HepG2 (cell line): ENCODE results near the gene CSTF1. TPM values are rescaled to one million over a fixed set of nuclear protein-coding genes. Genes with fewer than 3 reads are reported as not detected.

ENCODE experiments used
- ATAC-seq: fragments of 200-7000 bp; cut with Tn5 transposase; 3 replicates; pipeline ENCODE4 v1.9.1; 2020; ENCODE audit warnings: mild to moderate bottlenecking, moderate library complexity
- BruUV-seq: library from RNA; stranded (reverse); fragments of 400-500 nt; replicated peaks from 2 replicates; lab custom pipeline; 2021; lab: Mats Ljungman, UMichigan
- CTCF ChIA-PET: fragments of 300-600 bp; formaldehyde crosslinking; extraction: SDS; loops from one replicate; lab custom pipeline; 2021; ENCODE audit warnings: low total read pairs, inconsistent platforms, low intra/inter-chr PET ratio; lab: Yijun Ruan, JAX
- POLR2A ChIA-PET: fragments of 350-600 bp; sonication (Branson Sonifier 250); formaldehyde crosslinking; loops from one replicate; lab custom pipeline; 2020; ENCODE audit warnings: antibody characterized with exemption, inconsistent platforms; lab: Yijun Ruan, JAX
- DNase-seq: peaks from one replicate; pipeline ENCODE4 v3.0.0-alpha.2; 2015; ENCODE audit warnings: low spot score
- FAIRE-seq: peaks from 3 replicates; lab custom pipeline; 2011; peaks lifted over from hg19 to GRCh38; lab: Jason Lieb, UNC
- H2AFZ ChIP-seq: one replicate; pipeline ENCODE4 v1.6.1; 2011; ENCODE audit warnings: low read length, inconsistent platforms
- H3K27ac ChIP-seq: fragments of 300-600 bp; 3 replicates; pipeline ENCODE4 v1.8.0; 2011; ENCODE audit warnings: mixed run types, mild to moderate bottlenecking, mixed read lengths, low read length, inconsistent platforms; ENCODE audit not compliant: insufficient read depth; ENCODE audit errors: extremely low read length
- H3K27me3 ChIP-seq, 2 experiments: fragments of 200-600 bp in 1 of 2; 2 replicates in 1 of 2; 3 replicates in 1 of 2; pipeline versions ENCODE4 v1.6.0 to v1.8.0; 2011; ENCODE audit warnings: low read length in 2 of 2, mild to moderate bottlenecking in 2 of 2, moderate library complexity in 2 of 2, inconsistent platforms in 1 of 2; ENCODE audit not compliant: insufficient read depth in 2 of 2, control insufficient read depth in 1 of 2
- H3K36me3 ChIP-seq, 2 experiments: fragments of 200-600 bp in 1 of 2; replicated peaks in 1 of 2; 2 replicates in 1 of 2; 3 replicates in 1 of 2; pipeline versions ENCODE4 v1.5.1 to v1.8.0; 2011; ENCODE audit warnings: low read length in 2 of 2, inconsistent platforms in 1 of 2; ENCODE audit not compliant: insufficient read depth in 2 of 2, control insufficient read depth in 1 of 2
- H3K4me1 ChIP-seq: 2 replicates; pipeline ENCODE4 v1.5.1; 2012; ENCODE audit warnings: low read length, inconsistent platforms; ENCODE audit not compliant: insufficient read depth
- H3K4me2 ChIP-seq: 2 replicates; pipeline ENCODE4 v1.6.0; 2011; ENCODE audit warnings: low read depth, low read length, inconsistent platforms
- H3K4me3 ChIP-seq, 3 experiments: fragments of 200-600 bp in 1 of 3; sonication (generic), shearing (Covaris generic) in 1 of 3; replicated peaks in 1 of 3; 2 replicates each; pipeline ENCODE4 v1.5.1; 2011 to 2016; ENCODE audit warnings: low read length in 3 of 3, inconsistent platforms in 2 of 3, low read depth in 2 of 3, mild to moderate bottlenecking in 2 of 3, control low read depth in 1 of 3, mixed read lengths in 1 of 3; ENCODE audit not compliant: insufficient read depth in 1 of 3
- H3K79me2 ChIP-seq: one replicate; pipeline ENCODE4 v1.6.1; 2011; ENCODE audit warnings: low read length, inconsistent platforms; ENCODE audit not compliant: insufficient read depth
- H3K9ac ChIP-seq: 2 replicates; pipeline ENCODE4 v1.6.0; 2011; ENCODE audit warnings: mild to moderate bottlenecking, low read depth, low read length, inconsistent platforms; ENCODE audit not compliant: insufficient read depth
- H3K9me3 ChIP-seq: 2 replicates; pipeline ENCODE4 v1.5.1; 2012; ENCODE audit warnings: mild to moderate bottlenecking, low read length
- H4K20me1 ChIP-seq: 2 replicates; pipeline ENCODE4 v1.6.0; 2011; ENCODE audit warnings: inconsistent platforms, mild to moderate bottlenecking, low read length, moderate library complexity; ENCODE audit not compliant: insufficient read depth
- CTCF ChIP-seq: sonication (generic); formaldehyde crosslinking; IDR thresholded peaks from 2 replicates; pipeline ENCODE4 v1.5.0; 2020; ENCODE audit warnings: mild to moderate bottlenecking, missing genetic modification reagents, moderate library complexity
- ETV5 ChIP-seq: IDR thresholded peaks from 2 replicates; pipeline ENCODE4 v1.6.1; 2018; ENCODE audit warnings: missing biosample characterization, missing genetic modification reagents, inconsistent platforms, borderline replicate concordance
- FOXM1 ChIP-seq: sonication (generic); formaldehyde crosslinking; IDR thresholded peaks from 2 replicates; pipeline ENCODE4 v1.5.0; 2020; ENCODE audit warnings: missing genetic modification reagents
- POGZ ChIP-seq: sonication (generic); formaldehyde crosslinking; IDR thresholded peaks from 2 replicates; pipeline ENCODE4 v1.4.0; 2020; ENCODE audit warnings: mild to moderate bottlenecking, missing genetic modification reagents
- RBAK ChIP-seq: sonication (generic); formaldehyde crosslinking; IDR thresholded peaks from 2 replicates; pipeline ENCODE4 v1.5.1; 2020; ENCODE audit warnings: mild to moderate bottlenecking, missing genetic modification reagents
- SIN3B ChIP-seq: fragments of 150-350 bp; IDR thresholded peaks from 2 replicates; pipeline ENCODE4 v1.6.1; 2014; ENCODE audit warnings: low read length
- SMAD9 ChIP-seq: sonication (generic); formaldehyde crosslinking; IDR thresholded peaks from 2 replicates; pipeline ENCODE4 v1.5.1; 2020; ENCODE audit warnings: mild to moderate bottlenecking, missing genetic modification reagents
- ZBTB20 ChIP-seq: sonication (generic); formaldehyde crosslinking; IDR thresholded peaks from 2 replicates; pipeline ENCODE4 v1.8.1; 2023; ENCODE audit warnings: missing genetic modification reagents, low read depth, mild to moderate bottlenecking, borderline replicate concordance
- ZNF383 ChIP-seq: sonication (generic); formaldehyde crosslinking; IDR thresholded peaks from 2 replicates; pipeline ENCODE4 v1.4.0; 2020; ENCODE audit warnings: missing genetic modification reagents, mild to moderate bottlenecking, borderline replicate concordance
- ZNF546 ChIP-seq: sonication (generic); formaldehyde crosslinking; conservative IDR thresholded peaks from 2 replicates; pipeline ENCODE4 v1.8.1; 2023; ENCODE audit warnings: mild to moderate bottlenecking, missing genetic modification reagents
- ZNF749 ChIP-seq: sonication (generic); formaldehyde crosslinking; IDR thresholded peaks from 2 replicates; pipeline ENCODE4 v1.8.0; 2022; ENCODE audit warnings: mild to moderate bottlenecking, missing genetic modification reagents, moderate library complexity, borderline replicate concordance
- ZNF850 ChIP-seq: sonication (generic); formaldehyde crosslinking; conservative IDR thresholded peaks from 2 replicates; pipeline ENCODE4 v1.9.0; 2021; ENCODE audit warnings: mild to moderate bottlenecking, missing genetic modification reagents
- WGBS: methylation state at CpG from one replicate; pipeline ENCODE4 v1.1.6; 2017; ENCODE audit warnings: low lambda C conversion rate; 5-methylcytosine and 5-hydroxymethylcytosine counted together
- in situ Hi-C: cut with HindIII; loops from 2 replicates; pipeline ENCODE4 v1.10.0; 2017; ENCODE audit warnings: low pct_unique_long_range_greater_than_20kb; ENCODE audit not compliant: extremely low pct_ligation_motif_present
- intact Hi-C: fragments of 100-400 bp; cut with micrococcal nuclease; formaldehyde crosslinking; loops from one replicate; pipeline ENCODE4 v1.10.0; 2022; ENCODE audit not compliant: unreplicated experiment
- polyA plus RNA-seq, 8 experiments: library from polyadenylated mRNA; depleted of rRNA in 3 of 8; stranded (reverse) in 7 of 8; unstranded in 1 of 8; fragments of >200 nt; fragmentation: Illumina TruSeq in 4 of 8; extraction: Trizol in 4 of 8; gene quantifications; 2 replicates each; pipeline versions ENCODE4 v1.2.1 to v1.2.3, GENCODE V29; 2011 to 2016; ENCODE audit warnings: low read depth in 4 of 8, missing spikeins in 1 of 8, mixed read lengths in 1 of 8; ENCODE audit not compliant: insufficient read depth in 1 of 8
- total RNA-seq, 5 experiments: library from RNA; depleted of rRNA; stranded (reverse); fragments of >200 nt; fragmentation: Illumina TruSeq; extraction: Trizol; gene quantifications; 2 replicates each; pipeline ENCODE4 v1.2.3, GENCODE V29; 2016; ENCODE audit warnings: low read depth in 1 of 5
- TF ChIP-seq, protein P1 (sequence below): sonication (generic); formaldehyde crosslinking; IDR thresholded peaks from 2 replicates; pipeline ENCODE4 v1.8.0; 2022; ENCODE audit warnings: missing genetic modification reagents, mild to moderate bottlenecking, borderline replicate concordance
- TF ChIP-seq, protein P2 (sequence below): sonication (generic); formaldehyde crosslinking; IDR thresholded peaks from 2 replicates; pipeline ENCODE4 v1.4.0; 2020; ENCODE audit warnings: missing genetic modification reagents
- TF ChIP-seq, protein P3 (sequence below): sonication (generic); formaldehyde crosslinking; IDR thresholded peaks from 2 replicates; pipeline ENCODE4 v1.9.0; 2022; ENCODE audit warnings: missing genetic modification reagents, mild to moderate bottlenecking, borderline replicate concordance

Gene CSTF1
- total and polyA plus RNA-seq, 2 of the 13 experiments (the other 11 are each of a cell fraction or from before 2014, with no cell fraction given) = 70.9 to 100 TPM

DNA sequence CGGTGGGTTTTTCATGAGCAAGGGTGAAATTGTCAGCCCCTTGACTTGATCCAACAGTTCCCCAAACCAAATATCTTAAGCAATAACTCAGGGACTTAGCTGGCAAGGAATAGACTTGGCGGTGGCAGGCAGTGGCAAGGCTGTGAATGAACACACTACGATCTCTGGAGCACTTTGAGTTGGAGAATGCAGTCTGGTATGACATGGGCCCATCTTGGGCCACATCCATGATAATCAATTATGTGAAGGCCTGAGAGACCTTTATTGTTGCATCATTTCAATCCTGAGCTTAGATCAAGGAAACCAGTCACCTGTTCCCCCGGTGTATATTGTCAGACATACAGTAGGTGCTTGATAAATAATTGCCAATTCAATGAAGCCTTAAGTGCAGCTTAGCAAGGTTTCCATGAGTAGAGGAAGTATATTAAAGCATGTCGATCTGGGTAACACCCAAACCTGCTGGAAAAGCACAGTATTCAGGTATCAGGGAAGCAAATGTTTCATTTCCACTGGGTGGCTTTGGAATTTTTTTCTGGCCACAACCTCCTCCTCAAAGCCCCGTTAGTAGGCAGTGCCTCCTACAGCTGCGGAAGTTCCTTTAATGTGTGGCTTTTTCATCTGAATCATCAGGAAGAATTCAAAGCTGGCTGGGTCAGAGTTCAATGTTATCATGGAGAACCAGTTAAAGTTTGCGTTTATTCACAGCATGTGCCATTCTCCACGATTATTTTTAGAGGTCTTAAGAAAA is 29.8 kb downstream of the CSTF1 start (continued):
- TF ChIP-seq CTCF (CRISPR knock-in tag) (peak; percentile 27), ETV5 (CRISPR knock-in tag) (peak; percentile 65; the same call in 1 of the 2 replicates), ZNF749 (CRISPR knock-in tag) (no peak)

DNA sequence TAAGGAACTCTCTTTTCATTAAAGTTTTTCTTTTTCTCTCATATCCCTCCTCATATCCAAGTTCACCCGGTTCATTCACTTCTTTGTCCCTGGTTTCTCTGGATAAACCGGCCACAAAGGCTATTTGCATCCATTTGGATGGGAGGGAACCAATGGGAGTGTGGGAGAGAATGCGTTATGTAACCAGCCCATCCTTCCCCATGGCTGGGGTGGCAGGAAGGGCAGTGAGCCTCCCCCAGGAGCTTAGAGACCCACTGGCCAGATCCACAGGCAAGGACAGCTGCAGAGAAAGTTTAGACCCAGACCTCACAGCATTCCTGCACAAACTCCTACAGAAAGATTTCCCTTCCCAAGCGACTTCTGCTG is 30.4 kb downstream of the CSTF1 start:
- no peaks in the 10 kb centered on the region for H3K36me3 ChIP-seq
- FAIRE-seq (no peak), DNase-seq (no peak), ATAC-seq (peak; percentile 9; the same call in 1 of the 3 replicates)
- intact Hi-C loops (loop anchor here (1.0 kb wide), 1 partner anchor 23 kb away; no protein-coding TSS in a partner anchor), in situ Hi-C loops (no loop called here)
- no peak overlapping the region for H2AFZ ChIP-seq
- POLR2A ChIA-PET = interaction anchor here (1.2 to 3.0 kb wide), 4 partner anchors 11 to 30 kb away, joined by 3 to 7 read pairs (median 4); partner anchors contain the start of genes AURKA, CASS4 and CSTF1
- no TSS peak for BruUV-seq
- peak overlapping the region; percentile 63 for H3K4me2 ChIP-seq
- CTCF ChIA-PET = interaction anchor here (1.4 kb wide), 1 partner anchor 23 kb away, joined by 5 read pairs; no protein-coding TSS in a partner anchor
- H3K4me3 ChIP-seq = no peak overlapping the region; a peak in 1 of 6 replicates
- no peak overlapping the region for H3K27ac ChIP-seq
- no peaks in the 10 kb centered on the region for H3K79me2 ChIP-seq
- H3K27me3 ChIP-seq = no peaks in the 10 kb centered on the region
- H3K9ac ChIP-seq = no peak overlapping the region
- WGBS = 52% methylated on average over 4 of the region's 4 CpGs
- peaks cover 63% of the 10 kb centered on the region for H3K4me1 ChIP-seq
- H4K20me1 ChIP-seq = no peaks in the 10 kb centered on the region
- H3K9me3 ChIP-seq = no peaks in the 10 kb centered on the region
- TF ChIP-seq ZNF850 (CRISPR knock-in tag) = no peak
- TF ChIP-seq SIN3B = no peak
- TF ChIP-seq, protein P1, sequence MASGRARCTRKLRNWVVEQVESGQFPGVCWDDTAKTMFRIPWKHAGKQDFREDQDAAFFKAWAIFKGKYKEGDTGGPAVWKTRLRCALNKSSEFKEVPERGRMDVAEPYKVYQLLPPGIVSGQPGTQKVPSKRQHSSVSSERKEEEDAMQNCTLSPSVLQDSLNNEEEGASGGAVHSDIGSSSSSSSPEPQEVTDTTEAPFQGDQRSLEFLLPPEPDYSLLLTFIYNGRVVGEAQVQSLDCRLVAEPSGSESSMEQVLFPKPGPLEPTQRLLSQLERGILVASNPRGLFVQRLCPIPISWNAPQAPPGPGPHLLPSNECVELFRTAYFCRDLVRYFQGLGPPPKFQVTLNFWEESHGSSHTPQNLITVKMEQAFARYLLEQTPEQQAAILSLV (CRISPR knock-in tag) = no peak
- TF ChIP-seq, protein P2, sequence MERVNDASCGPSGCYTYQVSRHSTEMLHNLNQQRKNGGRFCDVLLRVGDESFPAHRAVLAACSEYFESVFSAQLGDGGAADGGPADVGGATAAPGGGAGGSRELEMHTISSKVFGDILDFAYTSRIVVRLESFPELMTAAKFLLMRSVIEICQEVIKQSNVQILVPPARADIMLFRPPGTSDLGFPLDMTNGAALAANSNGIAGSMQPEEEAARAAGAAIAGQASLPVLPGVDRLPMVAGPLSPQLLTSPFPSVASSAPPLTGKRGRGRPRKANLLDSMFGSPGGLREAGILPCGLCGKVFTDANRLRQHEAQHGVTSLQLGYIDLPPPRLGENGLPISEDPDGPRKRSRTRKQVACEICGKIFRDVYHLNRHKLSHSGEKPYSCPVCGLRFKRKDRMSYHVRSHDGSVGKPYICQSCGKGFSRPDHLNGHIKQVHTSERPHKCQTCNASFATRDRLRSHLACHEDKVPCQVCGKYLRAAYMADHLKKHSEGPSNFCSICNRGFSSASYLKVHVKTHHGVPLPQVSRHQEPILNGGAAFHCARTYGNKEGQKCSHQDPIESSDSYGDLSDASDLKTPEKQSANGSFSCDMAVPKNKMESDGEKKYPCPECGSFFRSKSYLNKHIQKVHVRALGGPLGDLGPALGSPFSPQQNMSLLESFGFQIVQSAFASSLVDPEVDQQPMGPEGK (CRISPR knock-in tag) = peak; percentile 54; the same call in 1 of the 2 replicates
- TF ChIP-seq FOXM1 = no peak
- peak; percentile 36; the same call in 1 of the 2 replicates for TF ChIP-seq POGZ (CRISPR knock-in tag)
- TF ChIP-seq ZBTB20 (CRISPR knock-in tag) = no peak
- TF ChIP-seq RBAK = no peak
- no peak for TF ChIP-seq SMAD9
- no peak for TF ChIP-seq ZNF546 (CRISPR knock-in tag)
- TF ChIP-seq, protein P3, sequence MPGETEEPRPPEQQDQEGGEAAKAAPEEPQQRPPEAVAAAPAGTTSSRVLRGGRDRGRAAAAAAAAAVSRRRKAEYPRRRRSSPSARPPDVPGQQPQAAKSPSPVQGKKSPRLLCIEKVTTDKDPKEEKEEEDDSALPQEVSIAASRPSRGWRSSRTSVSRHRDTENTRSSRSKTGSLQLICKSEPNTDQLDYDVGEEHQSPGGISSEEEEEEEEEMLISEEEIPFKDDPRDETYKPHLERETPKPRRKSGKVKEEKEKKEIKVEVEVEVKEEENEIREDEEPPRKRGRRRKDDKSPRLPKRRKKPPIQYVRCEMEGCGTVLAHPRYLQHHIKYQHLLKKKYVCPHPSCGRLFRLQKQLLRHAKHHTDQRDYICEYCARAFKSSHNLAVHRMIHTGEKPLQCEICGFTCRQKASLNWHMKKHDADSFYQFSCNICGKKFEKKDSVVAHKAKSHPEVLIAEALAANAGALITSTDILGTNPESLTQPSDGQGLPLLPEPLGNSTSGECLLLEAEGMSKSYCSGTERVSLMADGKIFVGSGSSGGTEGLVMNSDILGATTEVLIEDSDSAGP = no peak
- TF ChIP-seq ZNF383 = no peak
